ENCODE measurements around the gene UBXN2A. TPM values are rescaled to one million over a fixed set of nuclear protein-coding genes. Genes with fewer than 3 reads are reported as not detected.
A peak's percentile ranks its signal among the peaks of the same experiment; 100 is the strongest.

The UBXN2A gene
- total and polyA plus RNA-seq, 10 of the 15 experiments (the other 5 are each of a cell fraction or from before 2014, with no cell fraction given), result 3.7 to 23.5 (median 14.6) TPM

GRCh38 chr2:23925702-23926289, 14.5 kb upstream of the UBXN2A start:
- 1% methylated on average over 13 of the region's 13 CpGs for WGBS (ENCODE audit: insufficient coverage, insufficient replicate concordance, low lambda C conversion rate, missing lambda C conversion rate)
- Histone ChIP-seq H3K4me1 (ENCODE audit: control insufficient read depth, insufficient read depth, low read length) (peaks cover 10% of the 10 kb centered on the region), H3K4me2 (ENCODE audit: control insufficient read depth, insufficient read depth) (peak overlapping the region; percentile 93), H3K27ac (ENCODE audit: control insufficient read depth, insufficient read depth) (peak overlapping the region; percentile 99), H2AFZ (ENCODE audit: control insufficient read depth, low read depth, low read length) (peak overlapping the region; percentile 42; the same call in 1 of the 2 replicates), H4K20me1 (ENCODE audit: control insufficient read depth, insufficient read depth) (no peaks in the 10 kb centered on the region), H3K79me2 (ENCODE audit: control insufficient read depth, insufficient read depth, low read length) (peaks cover 74% of the 10 kb centered on the region), H3K27me3 (replicated peaks in 1 of 2; ENCODE audit: control insufficient read depth in 2 of 2, insufficient read depth in 2 of 2, low read length in 1 of 2) (no peaks in the 10 kb centered on the region), H3K4me3 (peak overlapping the region; percentile 75), H3K36me3 (ENCODE audit: control insufficient read depth in 2 of 2, insufficient read depth in 2 of 2, low read length in 1 of 2) (no peaks in the 10 kb centered on the region), H3K9me3 (replicated peaks; ENCODE audit: control insufficient read depth, insufficient read depth, low read length) (no peaks in the 10 kb centered on the region), H3K9ac (ENCODE audit: control insufficient read depth, insufficient read depth, low read length) (peak overlapping the region; percentile 96)
- POLR2A ChIA-PET, result interaction anchor here (1.1 to 6.5 kb wide), 14 partner anchors 11 to 158 kb away, joined by 3 to 97 read pairs (median 5); partner anchors contain the start of genes SF3B6, TP53I3, UBXN2A and WDCP
- intact Hi-C loops (cut with micrococcal nuclease; ENCODE audit: unreplicated experiment), result loop anchor here (1.0 to 5.0 kb wide), 6 partner anchors 33 to 197 kb away; partner anchors contain the start of genes FAM228B, FKBP1B, PFN4 and SF3B6
- ATAC-seq (peak; percentile 78), FAIRE-seq (peak; percentile 95), DNase-seq (ENCODE audit: low read depth, low spot score) (peak; percentile 87)
- RAD21 ChIA-PET (ENCODE audit: unreplicated experiment), result interaction anchor here (1.2 to 6.9 kb wide), 21 partner anchors 11 to 465 kb away, joined by 3 to 111 read pairs (median 9); partner anchors contain the start of genes FAM228B, FKBP1B, SF3B6 and TP53I3
- SMC1A ChIA-PET (ENCODE audit: uncharacterized antibody, unreplicated experiment), result interaction anchor here (0.6 to 5.5 kb wide), 25 partner anchors 11 to 425 kb away, joined by 3 to 83 read pairs (median 4); partner anchors contain the start of genes SF3B6, TP53I3, UBXN2A and WDCP
- CTCF ChIA-PET, result interaction anchor here (0.6 to 5.1 kb wide), 17 partner anchors 11 to 416 kb away, joined by 3 to 121 read pairs (median 9); partner anchors contain the start of genes FKBP1B, SF3B6, TP53I3 and UBXN2A
- in situ Hi-C loops (cut with MboI), result no loop called here
- TSS peak; percentile 58 for BruUV-seq (replicated peaks)
- TF ChIP-seq FOXM1 (IDR thresholded peaks at IDR 0.05; ENCODE audit: low read depth, low read length) (peak; percentile 66), ZNF622 (IDR thresholded peaks at IDR 0.05) (no peak), ZBED1 (IDR thresholded peaks at IDR 0.05; ENCODE audit: borderline replicate concordance) (peak; percentile 59; the same call in 1 of the 2 replicates), SMC3 (IDR thresholded peaks at IDR 0.05; ENCODE audit: borderline replicate concordance, low read length) (peak; percentile 3; the same call in 1 of the 2 replicates), WRNIP1 (IDR thresholded peaks at IDR 0.05; ENCODE audit: borderline replicate concordance, low read depth, low read length) (0 out of 2 replicates have a peak, but pooled peaks have one; percentile 68), TCF3 (IDR thresholded peaks at IDR 0.05; ENCODE audit: borderline replicate concordance, insufficient read depth, low read depth, low read length) (peak; percentile 77; the same call in 1 of the 2 replicates), NR2F1 (conservative IDR thresholded peaks at IDR 0.05) (peak; percentile 67), POU2F2 (IDR thresholded peaks at IDR 0.05; ENCODE audit: borderline replicate concordance, low read depth, low read length) (peak; percentile 91), CBFB (IDR thresholded peaks at IDR 0.05; ENCODE audit: low read depth) (peak; percentile 92), TCF7 (IDR thresholded peaks at IDR 0.05; ENCODE audit: borderline replicate concordance) (peak; percentile 53; the same call in 1 of the 2 replicates), CEBPZ (IDR thresholded peaks at IDR 0.05; ENCODE audit: low read depth, low read length) (no peak), IKZF1 (conservative IDR thresholded peaks at IDR 0.05) (peak; percentile 97), ATF7 (IDR thresholded peaks at IDR 0.05; ENCODE audit: low read depth) (peak; percentile 65), DPF2 (IDR thresholded peaks at IDR 0.05) (peak; percentile 91), TBL1XR1 (IDR thresholded peaks at IDR 0.05; ENCODE audit: low read depth, low read length) (peak; percentile 79), MYC (IDR thresholded peaks at IDR 0.05; ENCODE audit: insufficient read depth, insufficient read length, insufficient replicate concordance, low read length, severe bottlenecking) (no peak), POLR2A (IDR thresholded peaks at IDR 0.05; ENCODE audit: low read depth, low read length) (peak; percentile 87), SPI1 (IDR thresholded peaks at IDR 0.05; ENCODE audit: borderline replicate concordance, insufficient read depth, low read depth, low read length) (peak; percentile 99), TAF1 (IDR thresholded peaks at IDR 0.05; ENCODE audit: borderline replicate concordance, low read depth, low read length) (peak; percentile 92), RB1 (IDR thresholded peaks at IDR 0.05; ENCODE audit: borderline replicate concordance) (no peak), ZNF24 (IDR thresholded peaks at IDR 0.05) (no peak), PAX5 (IDR thresholded peaks at IDR 0.05; ENCODE audit: borderline replicate concordance, low read depth, low read length) (peak; percentile 82; the same call in 1 of the 2 replicates), PML (IDR thresholded peaks at IDR 0.05; ENCODE audit: low read length) (peak; percentile 89), RBBP5 (conservative IDR thresholded peaks at IDR 0.05) (no peak)
